K562 (cell line): ENCODE measurements around the gene C16orf90. TPM values are rescaled to one million over a fixed set of nuclear protein-coding genes. Genes with fewer than 3 reads are reported as not detected.

ENCODE experiments used
- ADNP ChIP-seq: fragments of 200-800 bp; sonication (Bioruptor generic); IDR thresholded peaks from 2 replicates; pipeline ENCODE4 v1.6.1; 2016; ENCODE audit warnings: missing genetic modification characterization, missing compliant biosample characterization
- ATF2 ChIP-seq: sonication (generic); formaldehyde crosslinking; IDR thresholded peaks from 2 replicates; pipeline ENCODE4 v1.8.1; 2022; ENCODE audit warnings: missing genetic modification reagents
- CBFA2T2 ChIP-seq: fragments of 450-650 bp; conservative IDR thresholded peaks from 2 replicates; pipeline ENCODE4 v1.6.1; 2017; ENCODE audit warnings: mild to moderate bottlenecking
- CBFA2T3 ChIP-seq: fragments of 450-650 bp; IDR thresholded peaks from 2 replicates; pipeline ENCODE4 v1.6.1; 2017
- CCAR2 ChIP-seq: fragments of 200-400 bp; formaldehyde crosslinking; IDR thresholded peaks from 2 replicates; pipeline ENCODE4 v1.6.1; 2017; ENCODE audit warnings: mild to moderate bottlenecking, low read depth, low read length
- GTF2B ChIP-seq: IDR thresholded peaks from 2 replicates; pipeline ENCODE4 v1.6.1; 2011; ENCODE audit not compliant: insufficient read length; ENCODE audit errors: extremely low read depth
- JUND ChIP-seq, 2 experiments: IDR thresholded peaks; 2 replicates in 1 of 2; 3 replicates in 1 of 2; pipeline ENCODE4 v1.6.1; 2011; ENCODE audit warnings: borderline replicate concordance in 2 of 2, low read depth in 2 of 2, low read length in 2 of 2, improper control_type of control experiment in 1 of 2, missing biosample characterization in 1 of 2, missing genetic modification characterization in 1 of 2, missing genetic modification reagents in 1 of 2
- NFIC ChIP-seq: fragments of 450-650 bp; IDR thresholded peaks from 2 replicates; pipeline ENCODE4 v1.6.1; 2017; ENCODE audit warnings: mild to moderate bottlenecking, inconsistent platforms
- POLR2AphosphoS5 ChIP-seq: IDR thresholded peaks from 2 replicates; pipeline ENCODE4 v1.6.1; 2011; ENCODE audit warnings: mild to moderate bottlenecking, low read depth, low read length, moderate library complexity; ENCODE audit not compliant: control insufficient read depth, insufficient read depth
- RCOR1 ChIP-seq, 2 experiments: IDR thresholded peaks; 2 replicates each; pipeline ENCODE4 v1.6.1; 2012; ENCODE audit warnings: low read depth in 2 of 2, low read length in 2 of 2, borderline replicate concordance in 1 of 2, improper control_type of control experiment in 1 of 2
- RHOXF2B ChIP-seq: fragments of 250-450 bp; sonication (Bioruptor Pico); conservative IDR thresholded peaks from 2 replicates; pipeline ENCODE4 v1.5.1; 2021
- RREB1 ChIP-seq: fragments of 250-450 bp; sonication (Bioruptor Pico); IDR thresholded peaks from 2 replicates; pipeline ENCODE4 v1.4.0; 2020
- SMARCB1 ChIP-seq: IDR thresholded peaks from 2 replicates; pipeline ENCODE4 v1.6.1; 2011; ENCODE audit warnings: improper control_type of control experiment, low read depth; ENCODE audit not compliant: insufficient read length
- SOX6 ChIP-seq: fragments of 450-650 bp; IDR thresholded peaks from 2 replicates; pipeline ENCODE4 v1.6.1; 2014; ENCODE audit warnings: mild to moderate bottlenecking
- TOE1 ChIP-seq, 2 experiments: fragments of 450-650 bp in 1 of 2; sonication (generic) in 1 of 2; formaldehyde crosslinking in 1 of 2; IDR thresholded peaks; 2 replicates each; pipeline versions ENCODE4 v1.7.1 to v1.8.0; 2016 to 2022; ENCODE audit warnings: borderline replicate concordance in 2 of 2, mild to moderate bottlenecking in 2 of 2, antibody characterized with exemption in 1 of 2, inconsistent platforms in 1 of 2, low read depth in 1 of 2, missing genetic modification reagents in 1 of 2, moderate library complexity in 1 of 2
- ZBTB9 ChIP-seq: fragments of 450-650 bp; formaldehyde crosslinking; IDR thresholded peaks from 2 replicates; pipeline ENCODE4 v1.4.0; 2020; ENCODE audit warnings: mild to moderate bottlenecking, moderate library complexity
- ZNF23 ChIP-seq: fragments of 250-450 bp; sonication (Bioruptor Pico); IDR thresholded peaks from 2 replicates; pipeline ENCODE4 v1.4.0; 2020; ENCODE audit warnings: mild to moderate bottlenecking
- ZNF695 ChIP-seq: fragments of 450-650 bp; formaldehyde crosslinking; IDR thresholded peaks from 2 replicates; pipeline ENCODE4 v1.4.0; 2020; ENCODE audit warnings: mild to moderate bottlenecking, moderate library complexity
- polyA plus RNA-seq, 8 experiments: library from polyadenylated mRNA; depleted of rRNA in 4 of 8; stranded (reverse) in 5 of 8; unstranded in 3 of 8; fragments of >200 nt; fragmentation: Nextera tagmentation in 2 of 8; fragmentation: Illumina TruSeq in 1 of 8; extraction: Ambion mirVana in 2 of 8; extraction: Trizol in 1 of 8; gene quantifications; 2 replicates each; pipeline versions ENCODE4 v1.2.1 to v1.2.3, GENCODE V29; 2011 to 2014; ENCODE audit warnings: inconsistent platforms in 1 of 8, missing spikeins in 1 of 8
- total RNA-seq, 7 experiments: library from RNA; depleted of rRNA in 6 of 7; stranded (reverse); fragments of >200 nt in 6 of 7; fragmentation: Illumina TruSeq in 2 of 7; extraction: Trizol in 2 of 7; gene quantifications; 2 replicates each; pipeline versions ENCODE4 v1.2.1 to v1.2.3, GENCODE V29; 2011 to 2021; ENCODE audit warnings: low replicate concordance in 1 of 7

The C16orf90 gene
- total and polyA plus RNA-seq, 9 of the 15 experiments (the other 6 are each of a cell fraction or from before 2014, with no cell fraction given), result not detected

GRCh38 chr16:3459401-3460090 lies 35.7 kb downstream of the C16orf90 start (continued):
- TF ChIP-seq RREB1 (CRISPR knock-in tag) (peak; percentile 64; the same call in 1 of the 2 replicates), GTF2B (no peak), TOE1 (IDR thresholded peaks at IDR 0.05; ENCODE audit: borderline replicate concordance) (0 out of 2 replicates have a peak, but pooled peaks have one; percentile 7), TOE1 (CRISPR knock-in tag; IDR thresholded peaks at IDR 0.05; ENCODE audit: borderline replicate concordance, low read depth) (no peak), JUND (IDR thresholded peaks at IDR 0.05; ENCODE audit: borderline replicate concordance, low read depth, low read length) (no peak), JUND (tag; IDR thresholded peaks at IDR 0.05; ENCODE audit: borderline replicate concordance, low read depth, low read length) (no peak), RHOXF2B (no peak), ZBTB9 (no peak), ZNF23 (no peak), RCOR1 (IDR thresholded peaks at IDR 0.05; ENCODE audit: borderline replicate concordance in 1 of 2, low read depth in 2 of 2, low read length in 2 of 2) (0 out of 4 replicates have a peak, but pooled peaks of 1 of the 2 experiments have one; percentile 11), POLR2AphosphoS5 (0 out of 2 replicates have a peak, but pooled peaks have one; percentile 33), SOX6 (no peak), ATF2 (CRISPR knock-in tag) (no peak), ZNF695 (CRISPR knock-in tag) (no peak), CBFA2T3 (peak; percentile 82), CCAR2 (no peak), NFIC (peak; percentile 22), ADNP (no peak), SMARCB1 (peak; percentile 63), CBFA2T2 (peak; percentile 63)
